Ovary (tissue), 10 donors: Measurements from ENCODE around the gene THAP6. TPM values are rescaled to one million over a fixed set of nuclear protein-coding genes. Genes with fewer than 3 reads are reported as not detected.

Source experiments
- DNase-seq, 5 donors: peaks; one replicate each; pipeline ENCODE4 v3.0.0-alpha.2; 2019 to 2020
- H3K27ac ChIP-seq, 2 donors: fragments of 200-600 bp; one replicate each; pipeline versions ENCODE4 v1.5.1 to v1.8.0; 2019 to 2022
- H3K27me3 ChIP-seq: fragments of 200-600 bp; one replicate; pipeline ENCODE4 v1.8.0; 2022
- H3K36me3 ChIP-seq: fragments of 200-600 bp; sonication (generic); one replicate; pipeline ENCODE4 v1.5.1; 2019
- H3K4me1 ChIP-seq: one replicate; pipeline ENCODE4 v1.8.1; 2013; ENCODE audit warnings: mild to moderate bottlenecking, moderate library complexity; ENCODE audit not compliant: insufficient read depth
- H3K4me3 ChIP-seq: fragments of 200-600 bp; sonication (generic); one replicate; pipeline ENCODE4 v1.5.1; 2017
- H3K9me3 ChIP-seq, 2 donors: fragments of 200-600 bp in 1 of 2; sonication (generic) in 1 of 2; one replicate each; pipeline versions ENCODE4 v1.5.1 to v1.8.1; 2013 to 2019; ENCODE audit warnings: mild to moderate bottlenecking in 1 of 2, moderate library complexity in 1 of 2
- EP300 ChIP-seq: sonication (generic); formaldehyde crosslinking; IDR thresholded peaks from one replicate; pipeline ENCODE4 v1.6.1; 2017; ENCODE audit warnings: antibody characterized with exemption
- POLR2A ChIP-seq: fragments of 450-650 bp; IDR thresholded peaks from one replicate; pipeline ENCODE4 v1.6.1; 2017; ENCODE audit warnings: antibody characterized with exemption, mild to moderate bottlenecking, moderate library complexity
- WGBS, 3 donors: extraction: QIAGEN DNeasy Blood & Tissue Kit in 1 of 3; methylation state at CpG; one replicate each; pipeline versions ENCODE4 v1.1.5 to v1.1.7; 2013 to 2017; 5-methylcytosine and 5-hydroxymethylcytosine counted together
- intact Hi-C, 4 donors: fragments of 100-400 bp; cut with DNase I; formaldehyde crosslinking; loops; one replicate each; pipeline versions ENCODE4 v1.11.0 to v1.15.1; 2022 to 2023
- long read RNA-seq, 3 donors: library from polyadenylated mRNA in 2 of 3; unstranded in 2 of 3; transcript quantifications; one replicate each; pipeline ENCODE4 v2.0.0 and lab custom pipeline, GENCODE V29; 2021 to 2026
- polyA plus RNA-seq, 2 donors: library from polyadenylated mRNA; stranded (reverse); fragments of 200-250 nt in 1 of 2; fragments of 350-450 nt in 1 of 2; fragmentation: Illumina TruSeq in 1 of 2; extraction: RNeasy Lipid Tissue Mini Kit (QIAGEN cat#74804) in 1 of 2; gene quantifications; one replicate each; pipeline ENCODE4 v1.2.3, GENCODE V29; 2013 to 2014
- total RNA-seq, 7 donors: library from RNA; depleted of rRNA in 2 of 7; stranded (reverse); fragments of >200 nt in 2 of 7; fragmentation: NEBNext Ultra II Directional in 3 of 7; extraction: Animal tissue kit (Norgen Biotek cat#: 25700) in 3 of 7; gene quantifications; one replicate each; pipeline versions ENCODE4 v1.1.0 to v1.2.4, GENCODE V29; 2016 to 2023
- TF ChIP-seq, protein P1 (sequence below), 3 donors: fragments of 450-650 bp in 2 of 3; fragments of 200-600 bp in 1 of 3; IDR thresholded peaks; one replicate each; pipeline versions ENCODE4 v1.5.1 to v1.8.0; 2016 to 2022; ENCODE audit warnings: antibody characterized with exemption in 3 of 3, mild to moderate bottlenecking in 1 of 3
- donor health status: DM: no; HTN: no; CAD: no; lungs with moderate emphysema.
- donor health status: DM: no; HTN: no; CAD: no.
- donor health status: Bipolar disorder and iron deficiency.
- donor health status: DM: yes; HTN: yes; CAD: no.
- donor health status: DM: no; HTN: no; CAD: no.
- donor health status: DM: yes; HTN: yes; CAD: no.

The THAP6 gene
- total RNA-seq: 10 to 100 TPM; 10.0 to 30.7 (median 18.9) TPM
- polyA plus RNA-seq: 10 to 100 TPM in 1 of 2 donors, 1 to 10 TPM in 1; 7.4 to 11.7 TPM
- long read RNA-seq, donor 1, transcript THAP6-201 (5 exons, 3,549 nt): major isoform, 30 of 44 reads
- long read RNA-seq, donor 1, transcript THAP6-202 (4 exons, 3,423 nt): minor isoform, 6 of 44 reads
- long read RNA-seq, donor 1, partial matches to known transcripts: 2 of 44 reads
- long read RNA-seq, donor 1, other reads (novel, unspliced or antisense): 6 of 44 reads
- long read RNA-seq, donor 2, partial matches to known transcripts: 0 of 5 reads
- long read RNA-seq, donor 2, other reads (novel, unspliced or antisense): 0 of 5 reads
- long read RNA-seq, donor 3, transcript THAP6-201 (5 exons, 3,549 nt): major isoform, 7 of 24 reads
- long read RNA-seq, donor 3, partial matches to known transcripts: 2 of 24 reads
- long read RNA-seq, donor 3, other reads (novel, unspliced or antisense): 9 of 24 reads

GRCh38 chr4:75514131-75514948 is at the start of gene THAP6, which contains the start of gene RCHY1:
TSS of gene THAP6 (plus strand) at chr4:75514473. CDS start at chr4:75515453, 980 bp downstream.
TSS of gene RCHY1 (minus strand) at chr4:75514403. CDS start at chr4:75514286, 117 bp downstream.
- H3K27ac ChIP-seq: peak within 1 kb of the TSS; percentile 88 to 90
- intact Hi-C loops: loop anchor here in 1 of 4 donors (10.0 kb wide), 2 partner anchors 150 to 580 kb away; partner anchors contain the start of gene PARM1
- WGBS, 3 donors: 0% methylated on average over 59 to 61 of the region's 61 CpGs
- TF ChIP-seq EP300: peak; percentile 29
- TF ChIP-seq, protein P1, sequence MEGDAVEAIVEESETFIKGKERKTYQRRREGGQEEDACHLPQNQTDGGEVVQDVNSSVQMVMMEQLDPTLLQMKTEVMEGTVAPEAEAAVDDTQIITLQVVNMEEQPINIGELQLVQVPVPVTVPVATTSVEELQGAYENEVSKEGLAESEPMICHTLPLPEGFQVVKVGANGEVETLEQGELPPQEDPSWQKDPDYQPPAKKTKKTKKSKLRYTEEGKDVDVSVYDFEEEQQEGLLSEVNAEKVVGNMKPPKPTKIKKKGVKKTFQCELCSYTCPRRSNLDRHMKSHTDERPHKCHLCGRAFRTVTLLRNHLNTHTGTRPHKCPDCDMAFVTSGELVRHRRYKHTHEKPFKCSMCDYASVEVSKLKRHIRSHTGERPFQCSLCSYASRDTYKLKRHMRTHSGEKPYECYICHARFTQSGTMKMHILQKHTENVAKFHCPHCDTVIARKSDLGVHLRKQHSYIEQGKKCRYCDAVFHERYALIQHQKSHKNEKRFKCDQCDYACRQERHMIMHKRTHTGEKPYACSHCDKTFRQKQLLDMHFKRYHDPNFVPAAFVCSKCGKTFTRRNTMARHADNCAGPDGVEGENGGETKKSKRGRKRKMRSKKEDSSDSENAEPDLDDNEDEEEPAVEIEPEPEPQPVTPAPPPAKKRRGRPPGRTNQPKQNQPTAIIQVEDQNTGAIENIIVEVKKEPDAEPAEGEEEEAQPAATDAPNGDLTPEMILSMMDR (IDR thresholded peaks at IDR 0.05): peak in 2 of 3 donors; percentile 21 to 22
- TF ChIP-seq POLR2A: peak; percentile 94
- peak within 1 kb of the TSS; percentile 46 for H3K4me3 ChIP-seq
- peak; percentile 90 to 94 (median 92) for DNase-seq
- no peaks in the 10 kb centered on the region for H3K36me3 ChIP-seq
- H3K9me3 ChIP-seq: no peaks in the 10 kb centered on the region
- no peaks in the 10 kb centered on the region for H3K27me3 ChIP-seq
- peaks cover 10% of the 10 kb centered on the region for H3K4me1 ChIP-seq

DNA sequence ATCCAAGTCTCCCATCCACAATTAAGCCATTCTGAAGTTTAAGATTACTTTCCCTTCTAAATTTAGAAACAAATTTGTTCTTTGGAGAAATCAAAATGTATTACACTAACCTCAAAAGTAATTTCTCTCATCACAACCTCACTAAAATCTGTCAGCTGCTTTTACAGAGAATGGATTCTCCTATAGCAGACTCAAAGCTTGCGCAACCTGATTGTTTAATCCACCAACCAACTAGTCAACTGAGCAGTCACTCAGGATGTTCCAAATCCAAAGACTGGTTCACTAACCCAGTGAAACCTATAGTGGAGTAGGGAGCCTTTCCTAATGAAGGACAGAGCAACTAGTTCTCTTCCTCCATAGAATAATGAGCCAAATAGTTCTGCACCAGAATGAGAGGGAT is 44.4 kb upstream of the THAP6 start:
- Histone ChIP-seq H3K27me3 (no peaks in the 10 kb centered on the region), H3K4me1 (no peaks in the 10 kb centered on the region), H3K4me3 (no peak overlapping the region), H3K27ac (no peak overlapping the region), H3K9me3 (no peaks in the 10 kb centered on the region), H3K36me3 (no peaks in the 10 kb centered on the region)
- WGBS, 3 donors: 97 to 100% (median 100%) methylated on average over 1 of the region's 1 CpG
- no peak for TF ChIP-seq EP300
- TF ChIP-seq POLR2A: no peak
- TF ChIP-seq, protein P1 (IDR thresholded peaks at IDR 0.05): no peak
- intact Hi-C loops: no loop called here
- no peak for DNase-seq

DNA sequence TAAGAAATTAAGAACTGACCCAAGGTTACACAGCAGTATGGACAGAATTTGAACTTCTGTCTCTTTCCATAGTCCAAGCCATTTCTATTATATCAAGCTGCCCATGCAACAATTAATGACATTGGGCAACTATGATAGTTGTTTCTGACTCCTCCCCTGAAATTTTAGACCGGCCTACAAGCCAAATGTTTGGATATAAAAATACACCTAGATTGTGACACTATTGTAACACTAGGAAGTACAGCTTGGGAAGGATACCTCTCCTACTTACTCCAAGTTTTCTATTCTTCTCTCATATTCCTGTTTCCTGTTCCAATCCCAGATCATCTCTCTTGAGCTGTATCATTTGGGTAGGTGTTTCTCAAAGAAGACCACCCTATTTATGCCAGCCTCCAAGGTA is 43.5 kb upstream of the THAP6 start:
- intact Hi-C loops: no loop called here
- no peaks in the 10 kb centered on the region for H3K9me3 ChIP-seq
- DNase-seq: no peak
- no peaks in the 10 kb centered on the region for H3K36me3 ChIP-seq
- WGBS, 3 donors: 94 to 100% (median 97%) methylated on average over 1 of the region's 1 CpG
- H3K4me1 ChIP-seq: no peaks in the 10 kb centered on the region
- H3K4me3 ChIP-seq: no peak overlapping the region
- no peaks in the 10 kb centered on the region for H3K27me3 ChIP-seq
- H3K27ac ChIP-seq: no peak overlapping the region
- TF ChIP-seq, protein P1 (IDR thresholded peaks at IDR 0.05): no peak
- TF ChIP-seq POLR2A: no peak
- no peak for TF ChIP-seq EP300

DNA sequence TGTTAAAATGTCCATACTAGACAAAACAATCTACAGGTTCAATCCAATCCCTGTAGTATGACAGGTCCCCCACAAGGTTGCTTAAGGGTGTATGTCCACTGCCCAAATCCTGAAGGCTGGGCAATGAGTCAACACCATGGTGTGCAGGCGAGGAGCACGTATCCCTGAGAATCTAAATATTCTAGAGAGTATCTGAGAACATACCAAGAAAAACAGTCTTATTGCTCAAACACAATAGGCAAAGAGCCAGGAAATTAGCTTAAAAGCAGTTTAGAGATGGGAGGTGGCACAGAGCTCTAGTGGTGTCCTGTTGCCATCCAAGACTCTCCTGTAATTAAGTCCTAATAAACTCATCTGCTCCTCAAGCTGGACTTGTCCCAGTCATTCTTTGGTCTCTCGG is 37.1 kb upstream of the THAP6 start:
- 97 to 98% (median 97%) methylated on average over 3 of the region's 3 CpGs for WGBS, 3 donors
- H3K4me1 ChIP-seq: no peaks in the 10 kb centered on the region
- intact Hi-C loops: no loop called here
- no peak overlapping the region for H3K4me3 ChIP-seq
- no peak for DNase-seq
- no peak overlapping the region for H3K27ac ChIP-seq
- no peak for TF ChIP-seq POLR2A
- TF ChIP-seq, protein P1 (IDR thresholded peaks at IDR 0.05): no peak
- H3K36me3 ChIP-seq: no peaks in the 10 kb centered on the region
- no peaks in the 10 kb centered on the region for H3K9me3 ChIP-seq
- no peaks in the 10 kb centered on the region for H3K27me3 ChIP-seq
